Kasumi-1 (cell line): ENCODE data around the gene CERK.

Experiments
- DNase-seq, 2 experiments: peaks; one replicate each; lab custom pipeline; 2025; lab: John Stamatoyannopoulos, UW

CERK gene

DNA sequence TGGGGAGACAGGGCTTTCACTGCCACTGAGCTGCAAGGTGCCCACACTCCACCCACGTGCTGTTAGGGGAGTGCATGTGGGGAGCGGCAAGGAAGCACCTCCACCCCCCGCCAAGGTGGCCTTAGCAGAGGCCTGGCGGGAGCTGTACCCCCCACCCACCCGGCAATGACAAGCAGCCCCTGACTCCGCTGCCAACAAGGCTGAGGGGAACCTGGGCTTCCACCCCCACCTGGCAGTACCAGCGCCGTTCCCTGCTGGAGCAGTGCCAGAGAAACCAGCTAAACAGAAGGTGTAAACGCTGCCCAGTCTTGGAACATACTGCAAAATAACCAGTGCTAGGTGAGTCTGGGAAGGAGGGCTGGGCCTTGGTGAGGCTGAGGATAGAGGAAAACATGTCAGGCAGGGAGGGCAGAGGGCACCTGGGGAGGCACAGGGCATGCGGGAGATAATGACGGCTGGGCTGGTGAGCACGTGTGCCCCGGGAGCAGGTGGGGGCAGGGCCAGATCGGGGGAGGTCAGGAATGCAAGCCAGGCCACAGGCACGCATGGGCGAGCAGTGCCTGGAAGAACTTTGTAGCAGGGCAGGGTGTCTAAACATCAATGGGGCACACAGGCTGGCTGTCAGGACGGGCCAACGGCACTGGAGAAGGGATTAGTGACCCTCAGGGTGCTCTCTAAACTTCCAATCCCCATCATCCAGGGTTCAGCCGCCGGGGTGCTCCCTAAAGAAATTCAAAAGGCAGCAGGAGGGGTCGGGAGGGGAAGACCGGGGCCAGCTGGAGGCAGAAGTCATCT is 6.6 kb downstream of the CERK start:
- DNase-seq = no peak

DNA sequence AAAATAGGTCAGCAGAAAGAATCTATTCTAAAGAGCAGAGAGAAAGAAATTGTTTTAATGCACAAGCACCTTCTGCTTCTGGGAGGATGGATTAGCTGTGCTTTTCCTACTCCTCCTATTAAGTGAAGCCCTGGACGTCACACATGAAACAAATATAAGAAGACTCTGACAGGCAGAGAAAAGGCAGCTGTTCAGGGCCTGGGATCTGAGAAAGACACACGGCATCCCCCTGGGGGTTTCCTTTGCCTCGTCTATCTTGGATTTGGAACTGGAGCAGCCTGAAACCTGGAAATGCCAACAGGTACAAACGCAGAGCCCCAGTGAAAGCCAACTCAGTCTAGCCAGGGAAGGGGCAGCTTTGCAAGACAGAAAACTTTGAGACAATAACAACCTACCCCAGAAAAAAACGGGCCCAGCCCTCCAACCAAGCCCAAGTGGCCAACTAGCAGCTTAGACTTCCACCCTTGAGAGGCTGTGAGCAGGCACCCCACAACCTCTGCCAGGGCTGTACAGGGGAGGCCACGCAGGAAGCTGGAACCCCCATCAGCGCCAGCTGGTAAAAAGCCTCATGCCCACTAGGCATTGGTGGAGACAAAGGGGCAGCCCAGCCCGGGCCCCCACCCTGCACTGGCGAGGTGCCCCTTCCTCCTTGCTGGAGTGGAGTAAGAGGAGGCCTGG is 7.3 kb downstream of the CERK start:
- no peak for DNase-seq

- DNase-seq = no peak
Observed at GRCh38 chr22:46728470-46728869, 9.6 kb downstream of the CERK start.

DNA sequence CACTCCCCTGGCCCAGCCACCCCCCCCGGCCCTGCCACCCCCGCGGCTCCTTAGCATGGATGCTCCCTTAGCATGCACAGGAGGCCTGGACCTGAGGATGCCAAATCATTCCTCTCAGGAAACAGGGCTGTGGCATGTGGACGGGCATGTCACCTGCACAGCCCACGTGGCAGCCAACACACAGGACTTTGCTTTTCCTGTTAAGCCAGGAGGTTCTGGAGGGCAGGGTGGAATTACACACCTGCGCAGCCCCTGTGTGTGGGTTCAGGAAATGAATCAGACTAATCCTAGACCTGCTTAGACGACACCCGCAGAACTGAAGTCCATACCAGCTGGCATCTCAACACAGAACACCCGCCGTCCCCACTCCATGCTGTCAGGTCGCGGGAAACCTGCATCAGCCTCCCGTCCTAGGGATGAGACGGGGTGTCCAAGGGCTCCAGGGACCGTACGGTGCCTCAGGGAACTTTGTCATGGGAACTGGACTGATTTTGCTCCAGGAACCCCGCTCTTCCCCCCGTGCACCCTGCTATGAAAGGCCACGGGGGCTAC is 10.2 kb downstream of the CERK start:
- no peak for DNase-seq

GRCh38 chr22:46726986-46727317 is 11.1 kb downstream of the CERK start:
- DNase-seq = no peak

DNA sequence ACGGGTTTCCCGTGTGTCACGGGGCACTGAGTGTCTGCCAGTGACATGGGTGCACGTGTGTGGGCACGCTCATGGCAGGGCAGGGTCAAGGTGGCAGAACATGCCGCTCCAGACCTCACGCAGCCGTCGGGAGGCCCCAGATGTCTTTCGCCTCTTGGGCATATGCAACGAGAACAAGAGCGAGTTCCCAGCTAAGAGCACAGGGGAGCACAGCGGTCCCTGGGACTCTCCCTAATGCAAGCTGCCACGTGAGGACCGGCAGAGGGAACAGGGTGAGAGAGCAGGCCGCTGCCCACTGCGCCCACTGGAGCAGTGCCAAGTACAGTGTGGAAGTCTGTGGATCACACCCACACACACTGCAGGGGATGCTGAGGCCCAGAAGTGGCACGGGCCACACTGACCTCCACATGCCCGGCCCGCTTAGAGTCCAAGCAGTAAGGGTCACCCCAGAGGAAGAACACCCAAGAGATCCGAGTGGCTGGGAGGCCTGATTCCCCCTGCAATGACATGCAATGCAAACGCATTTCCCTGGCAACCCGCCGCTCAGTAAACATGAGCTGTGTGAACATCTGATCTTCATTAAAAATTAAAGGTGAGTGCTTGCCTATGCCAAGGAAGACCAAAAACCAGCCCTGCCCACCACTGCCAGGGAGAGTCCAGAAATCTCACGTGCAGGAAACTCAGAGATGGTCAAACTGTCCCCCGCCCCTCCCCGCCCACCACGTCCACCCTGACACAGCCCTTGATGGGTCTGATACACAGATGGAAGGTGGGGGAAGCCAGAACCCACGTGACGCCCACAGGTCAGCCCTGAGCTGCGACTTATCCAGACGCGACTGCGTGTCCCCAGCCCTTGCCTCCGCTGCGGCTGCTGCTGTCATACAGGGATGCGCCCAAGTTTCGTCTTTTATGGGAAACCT is 11.7 kb downstream of the CERK start:
- DNase-seq = no peak

DNA sequence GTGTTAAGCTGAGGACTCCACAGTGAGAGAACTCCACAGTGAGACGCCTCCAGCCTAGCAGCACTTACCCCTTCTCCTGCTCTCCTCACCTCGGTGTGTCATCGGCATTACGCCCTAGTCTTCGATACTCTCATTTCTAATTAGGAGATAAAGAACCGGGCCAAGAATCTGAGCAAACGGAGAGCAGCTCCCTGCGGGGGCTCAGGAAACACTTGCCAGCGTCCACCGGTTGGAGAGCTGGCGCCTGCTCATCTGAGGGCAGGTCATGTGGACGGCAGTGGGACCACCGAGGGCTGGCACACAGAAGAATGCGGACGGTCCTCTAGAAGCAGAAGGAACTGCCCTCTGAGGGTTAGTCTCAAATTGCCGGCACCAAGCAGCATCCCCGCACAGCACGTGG is 13.0 kb downstream of the CERK start:
- no peak for DNase-seq

GRCh38 chr22:46723882-46724281 is 14.2 kb downstream of the CERK start:
- DNase-seq = no peak

DNA sequence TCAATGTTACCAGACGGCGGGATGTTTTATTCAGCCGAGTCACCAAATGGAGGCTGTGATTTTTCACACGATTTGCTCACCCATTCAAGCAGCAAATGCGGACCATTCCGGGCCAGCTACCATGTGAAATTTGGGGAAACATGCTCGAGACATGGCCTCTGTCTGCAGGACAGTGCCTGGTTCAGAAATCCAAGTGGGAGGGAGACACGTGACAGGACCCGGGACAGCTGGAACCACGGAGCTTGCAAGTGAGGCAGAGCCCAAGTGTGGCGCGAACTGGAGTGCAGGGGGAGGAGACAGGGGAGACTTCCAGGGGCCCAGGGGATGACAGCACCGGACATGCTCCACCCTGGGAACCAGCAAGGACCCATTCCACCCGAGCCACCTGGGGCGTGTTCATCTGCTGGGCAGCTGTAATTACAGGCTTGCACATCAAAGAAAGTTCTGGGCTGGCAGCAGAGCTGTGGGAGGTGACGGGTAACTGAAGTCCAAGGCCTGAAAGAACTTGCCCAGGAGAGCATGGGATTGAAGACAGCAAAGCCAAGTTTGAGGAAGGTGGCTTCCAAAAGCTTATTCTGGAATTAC is 16.5 kb downstream of the CERK start:
- no peak for DNase-seq

- DNase-seq = no peak
Observed at GRCh38 chr22:46719921-46720320, 18.1 kb downstream of the CERK start.

DNA sequence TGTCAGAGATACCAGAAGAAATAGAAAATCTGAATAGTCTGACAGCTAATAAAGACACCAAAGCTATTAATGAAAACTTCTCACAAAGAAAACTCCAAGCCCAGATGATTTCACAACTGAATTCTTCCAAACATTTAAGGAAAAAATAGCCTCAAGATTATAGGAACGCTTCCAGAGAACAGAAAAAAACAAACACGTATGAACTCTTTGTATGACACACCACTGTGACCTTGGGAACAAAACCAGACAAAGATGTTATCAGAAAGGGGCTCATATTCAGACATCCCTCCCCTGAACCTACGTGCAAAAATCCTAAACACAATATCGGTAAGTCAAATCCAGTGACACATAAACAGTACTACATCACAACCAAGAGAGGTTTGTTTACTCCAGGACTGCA is 23.5 kb downstream of the CERK start:
- no peak for DNase-seq

- no peak for DNase-seq
Observed at GRCh38 chr22:46712288-46712687, 25.8 kb downstream of the CERK start.

- no peak for DNase-seq
Observed at GRCh38 chr22:46710806-46711205, 27.2 kb downstream of the CERK start.

- DNase-seq = no peak
Observed at GRCh38 chr22:46708766-46709330, 29.2 kb downstream of the CERK start.

GRCh38 chr22:46707827-46708570 is 30.1 kb downstream of the CERK start:
- DNase-seq = no peak

DNA sequence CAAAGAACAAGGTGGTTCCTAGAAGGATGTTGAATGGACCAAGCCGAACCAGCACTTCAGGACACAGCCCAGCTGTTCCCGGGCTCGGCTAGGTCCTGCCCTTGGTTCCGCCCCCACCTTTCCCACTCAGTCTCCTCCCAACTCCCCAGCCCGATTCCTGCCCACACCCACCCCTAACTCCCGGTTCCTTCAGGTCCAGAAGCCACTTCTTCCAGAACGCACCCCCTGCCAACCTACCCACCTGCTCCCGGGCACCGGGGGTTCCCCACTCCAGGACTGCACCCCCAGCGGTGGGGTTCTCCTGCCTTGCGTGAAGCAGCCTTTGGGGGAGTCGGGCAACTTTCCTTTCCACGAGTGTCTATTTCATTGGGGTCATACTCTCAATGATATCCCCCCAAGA is 30.7 kb downstream of the CERK start:
- DNase-seq = no peak

DNA sequence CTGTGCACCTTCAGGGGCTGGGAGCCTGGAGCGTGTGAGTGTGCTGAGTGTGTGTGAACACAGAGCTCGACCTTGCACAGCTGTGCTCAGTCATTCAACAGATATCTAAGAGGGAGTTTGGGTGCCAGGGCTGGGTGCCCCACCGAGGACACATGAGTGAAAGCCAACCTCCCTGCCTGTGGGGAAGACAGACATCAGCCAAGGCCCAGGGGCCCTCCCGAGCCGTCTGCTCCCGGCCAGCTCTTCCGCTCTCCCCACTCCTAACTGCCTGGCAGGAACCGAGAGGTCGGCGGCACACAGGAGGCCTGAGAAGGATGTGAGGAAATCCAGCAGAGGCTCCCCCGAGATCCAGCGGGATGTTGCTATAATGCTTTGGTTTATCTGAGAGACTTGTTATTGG is 32.0 kb downstream of the CERK start:
- DNase-seq = no peak

- no peak for DNase-seq
Observed at GRCh38 chr22:46703996-46704370, 34.1 kb downstream of the CERK start.

DNA sequence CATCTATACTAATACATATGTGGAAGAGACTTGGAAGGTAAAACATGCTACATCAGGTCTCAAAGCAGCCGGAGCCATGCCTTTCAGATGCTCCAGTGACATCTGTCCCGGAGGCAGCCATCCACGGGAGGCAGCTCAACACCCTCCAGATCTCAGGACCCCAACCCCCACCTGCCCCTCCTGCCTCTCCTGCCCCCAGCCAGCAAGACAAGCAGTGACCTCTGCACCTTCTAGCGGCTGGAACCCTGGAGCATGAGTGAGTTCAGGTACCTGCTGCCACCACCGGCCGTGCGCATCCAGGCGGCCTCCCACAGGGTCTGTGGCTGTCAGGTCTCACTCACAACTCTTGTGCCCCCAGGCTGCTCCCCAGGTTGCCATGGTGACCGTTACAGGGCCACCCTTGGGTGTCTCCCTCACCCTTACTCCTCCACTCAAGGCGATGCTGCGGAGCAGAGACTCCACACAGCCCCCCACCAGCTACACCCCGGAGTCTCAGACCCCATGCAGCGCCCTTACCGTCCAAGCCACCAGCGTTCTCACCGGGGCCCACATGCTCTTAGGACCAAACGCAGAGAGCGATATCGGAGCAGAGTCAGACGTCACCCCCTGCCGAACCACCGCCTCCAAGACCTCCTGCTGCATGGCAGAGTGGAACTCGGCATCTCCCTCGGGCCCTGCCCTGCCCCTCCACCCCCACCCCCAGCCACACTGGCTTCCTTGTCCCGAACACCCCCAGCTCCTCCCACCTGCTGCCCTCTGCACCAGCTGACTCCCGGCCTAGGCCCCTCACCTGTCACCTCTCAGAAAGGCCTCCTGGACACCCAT is 34.7 kb downstream of the CERK start:
- no peak for DNase-seq

DNA sequence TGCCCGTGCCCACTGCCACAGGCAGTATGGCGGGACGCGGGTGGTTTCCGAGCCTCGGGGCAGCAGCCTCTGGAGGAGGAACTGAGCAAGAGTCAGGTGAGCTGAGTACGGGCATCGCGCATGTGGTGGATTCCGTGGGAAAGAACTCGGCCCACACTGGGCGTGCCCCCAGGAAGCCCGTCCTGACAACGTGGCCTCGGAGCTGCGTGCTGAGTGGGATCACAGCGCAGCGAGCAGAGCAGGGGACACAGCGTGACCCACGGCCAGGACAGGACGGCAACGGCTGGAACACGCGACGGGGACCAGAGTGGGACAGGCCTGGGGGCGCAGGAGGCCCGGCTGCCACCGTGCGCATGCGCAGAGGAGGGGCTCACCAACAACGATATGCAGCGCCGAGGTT is 36.8 kb downstream of the CERK start:
- no peak for DNase-seq
